ENCODE results near the gene TOMM7. TPM values are rescaled to one million over a fixed set of nuclear protein-coding genes. Genes with fewer than 3 reads are reported as not detected.
"Not testable (repeated sequence)": the region's sequence is repeated elsewhere in the genome, so short reads cannot be mapped to it uniquely, and the experiment has no call there.

The TOMM7 gene
- total RNA-seq, 4 donors from 2014 or later = 139 to 212 (median 163) TPM

DNA sequence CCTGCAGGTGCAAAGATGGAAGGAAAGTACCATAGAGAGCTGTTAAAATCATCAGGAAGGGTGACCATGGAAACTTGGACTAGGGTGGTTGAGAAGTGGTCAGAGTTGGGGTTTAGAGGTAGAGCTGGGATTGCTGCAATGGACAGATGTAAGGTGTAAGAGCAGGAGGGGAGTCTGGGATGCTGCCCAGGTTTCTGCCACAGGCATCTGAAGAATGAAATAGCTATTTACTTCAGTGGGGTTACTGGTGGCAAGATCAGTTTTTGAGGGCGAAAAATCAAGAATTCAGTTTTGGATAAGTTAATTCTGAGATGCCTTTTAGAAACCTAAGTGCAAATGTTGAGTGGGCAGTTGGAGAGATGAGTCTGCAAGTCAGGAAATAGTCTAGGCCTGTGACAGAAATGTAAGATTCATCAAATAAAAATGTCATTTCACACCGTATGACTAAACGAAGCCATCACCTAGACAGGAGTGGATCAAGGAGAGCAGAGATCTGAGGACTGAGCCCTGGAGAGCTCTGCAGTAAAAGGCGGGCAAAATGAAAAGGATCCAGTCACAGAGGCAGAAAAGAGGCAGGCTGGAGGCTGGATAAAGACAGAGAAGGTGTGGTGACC is 22.7 kb upstream of the TOMM7 start:
- ATAC-seq (ENCODE audit: low FRiP score) (no peak), DNase-seq (ENCODE audit: low spot score) (no peak)
- TF ChIP-seq, protein P1, sequence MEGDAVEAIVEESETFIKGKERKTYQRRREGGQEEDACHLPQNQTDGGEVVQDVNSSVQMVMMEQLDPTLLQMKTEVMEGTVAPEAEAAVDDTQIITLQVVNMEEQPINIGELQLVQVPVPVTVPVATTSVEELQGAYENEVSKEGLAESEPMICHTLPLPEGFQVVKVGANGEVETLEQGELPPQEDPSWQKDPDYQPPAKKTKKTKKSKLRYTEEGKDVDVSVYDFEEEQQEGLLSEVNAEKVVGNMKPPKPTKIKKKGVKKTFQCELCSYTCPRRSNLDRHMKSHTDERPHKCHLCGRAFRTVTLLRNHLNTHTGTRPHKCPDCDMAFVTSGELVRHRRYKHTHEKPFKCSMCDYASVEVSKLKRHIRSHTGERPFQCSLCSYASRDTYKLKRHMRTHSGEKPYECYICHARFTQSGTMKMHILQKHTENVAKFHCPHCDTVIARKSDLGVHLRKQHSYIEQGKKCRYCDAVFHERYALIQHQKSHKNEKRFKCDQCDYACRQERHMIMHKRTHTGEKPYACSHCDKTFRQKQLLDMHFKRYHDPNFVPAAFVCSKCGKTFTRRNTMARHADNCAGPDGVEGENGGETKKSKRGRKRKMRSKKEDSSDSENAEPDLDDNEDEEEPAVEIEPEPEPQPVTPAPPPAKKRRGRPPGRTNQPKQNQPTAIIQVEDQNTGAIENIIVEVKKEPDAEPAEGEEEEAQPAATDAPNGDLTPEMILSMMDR (IDR thresholded peaks at IDR 0.05) = no peak

DNA sequence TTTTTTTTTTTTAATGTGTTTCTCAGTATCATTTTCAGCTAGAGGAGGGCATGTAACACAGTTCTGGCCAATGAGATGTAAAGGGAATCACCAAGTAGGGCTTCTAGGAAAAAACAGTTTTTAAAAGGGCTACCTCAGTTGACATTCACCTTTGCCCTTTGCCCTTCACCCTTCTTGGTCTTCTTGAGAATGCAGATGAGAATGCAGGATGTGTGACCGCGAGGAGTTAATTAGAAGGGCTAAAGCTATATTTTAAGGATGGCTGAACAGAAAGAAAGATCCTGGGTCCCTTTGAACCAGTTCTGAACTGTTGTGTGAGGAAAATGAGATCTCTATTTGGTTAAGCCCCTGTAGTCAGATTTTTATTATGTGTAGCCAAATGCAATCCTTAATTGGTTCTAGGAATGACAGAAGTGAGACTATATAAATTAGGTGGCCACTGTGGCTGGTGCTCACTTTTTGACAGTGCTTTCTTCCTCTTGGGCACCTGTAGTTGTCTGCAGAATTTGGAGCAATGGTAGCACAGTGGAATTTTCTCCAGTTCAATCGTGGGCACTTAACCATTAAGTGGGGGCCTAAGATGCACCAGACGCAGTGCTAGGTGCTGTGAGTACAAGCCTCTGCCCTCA is 21.1 kb upstream of the TOMM7 start:
- DNase-seq (ENCODE audit: low spot score) (no peak), ATAC-seq (ENCODE audit: low FRiP score) (no peak)
- TF ChIP-seq, protein P1 (IDR thresholded peaks at IDR 0.05) = no peak

DNA sequence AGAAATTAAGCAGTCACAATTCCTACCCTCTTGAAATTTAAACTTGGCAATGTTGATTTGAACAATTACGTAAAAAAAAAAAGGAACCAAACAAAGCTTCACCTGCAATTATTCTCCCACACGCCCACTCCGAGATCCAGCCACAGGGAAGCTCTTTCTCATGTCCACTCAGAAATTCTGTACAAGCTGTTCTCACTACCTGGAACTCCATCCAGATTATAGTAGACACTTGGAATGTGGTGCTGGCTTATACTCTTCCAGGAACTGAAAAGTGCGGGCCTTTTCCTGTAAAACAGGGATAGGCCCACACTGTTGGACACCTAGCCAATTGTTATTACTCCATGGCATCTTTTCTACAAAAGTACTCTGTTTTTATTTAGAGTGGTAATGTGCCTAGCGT is 20.3 kb upstream of the TOMM7 start:
- DNase-seq (ENCODE audit: low spot score) (no peak), ATAC-seq (ENCODE audit: low FRiP score) (no peak)
- TF ChIP-seq, protein P1 (IDR thresholded peaks at IDR 0.05) = no peak

DNA sequence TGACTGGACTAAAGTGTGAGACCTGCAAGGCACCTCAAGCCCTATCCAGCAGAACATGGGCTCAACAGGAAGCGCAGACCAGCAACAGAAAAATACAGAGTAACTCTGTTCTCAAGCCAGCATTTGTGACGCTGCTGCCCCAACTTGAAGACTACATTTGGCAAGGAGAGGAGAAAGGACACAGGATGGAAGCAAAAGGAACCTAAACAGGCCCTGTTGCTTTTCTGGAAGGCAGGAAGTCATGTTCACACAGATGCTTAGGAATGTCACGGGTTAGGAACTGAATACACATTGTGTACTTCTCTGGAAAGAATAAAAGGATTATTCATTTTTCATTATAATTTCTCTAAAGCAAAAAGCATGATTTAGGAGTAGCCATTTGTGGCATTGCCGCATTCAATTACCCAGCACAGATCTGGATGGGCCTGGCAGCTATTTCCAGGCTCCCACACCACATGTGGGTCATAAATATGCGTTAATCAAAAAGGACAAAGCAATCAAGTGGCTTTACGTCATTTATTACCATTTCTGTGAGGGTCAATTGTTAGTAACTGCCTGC is 19.8 kb upstream of the TOMM7 start:
- ATAC-seq (ENCODE audit: low FRiP score) = no peak
- TF ChIP-seq, protein P1 (IDR thresholded peaks at IDR 0.05) = no peak

DNA sequence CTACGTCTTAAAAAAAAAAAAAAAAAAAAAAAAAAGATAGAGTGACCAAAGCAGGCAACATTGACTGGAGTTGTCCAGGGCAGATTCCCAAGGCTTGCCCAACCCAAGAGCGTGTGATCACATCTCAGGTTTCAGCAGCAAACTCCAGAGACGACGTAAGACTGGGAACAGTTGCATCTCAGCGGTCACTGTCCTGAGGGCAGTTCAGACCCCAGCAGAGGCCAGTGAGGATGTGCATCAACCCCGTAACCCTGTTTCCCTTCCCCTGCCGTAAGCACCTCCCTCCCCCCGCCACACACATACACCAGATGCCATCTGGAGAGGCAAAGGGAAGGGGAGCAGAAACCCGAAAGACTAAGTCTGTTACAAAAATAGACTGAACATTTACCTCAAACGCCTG is 19.3 kb upstream of the TOMM7 start:
- ATAC-seq (ENCODE audit: low FRiP score) (no peak), DNase-seq (ENCODE audit: low spot score) (no peak)
- TF ChIP-seq, protein P1 (IDR thresholded peaks at IDR 0.05) = no peak

More for the DNA sequence above, 19.8 kb upstream of the TOMM7 start:
- DNase-seq (ENCODE audit: low spot score) = no peak

DNA sequence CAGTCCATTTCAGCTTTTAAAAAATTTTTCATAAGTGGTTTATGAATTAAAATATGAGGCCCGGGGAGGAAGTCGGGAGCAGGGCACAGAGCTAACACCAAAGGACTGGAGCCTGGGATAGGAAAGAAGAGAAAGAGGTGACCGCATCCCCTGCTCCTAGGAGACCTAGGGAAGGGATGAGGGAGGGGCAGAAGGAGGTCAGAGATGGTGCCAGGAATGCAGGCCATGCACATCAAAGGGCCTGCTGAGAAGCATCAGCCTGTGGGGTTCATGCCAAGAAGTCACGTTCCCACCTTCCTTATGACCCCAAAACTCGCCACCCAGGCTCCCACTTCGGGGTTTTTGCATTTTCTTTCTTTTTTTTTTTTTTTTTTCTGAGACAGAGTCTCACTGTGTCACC is 14.7 kb upstream of the TOMM7 start:
- TF ChIP-seq, protein P1 (IDR thresholded peaks at IDR 0.05) = no peak
- ATAC-seq (ENCODE audit: low FRiP score) (no peak), DNase-seq (ENCODE audit: low spot score) (no peak)

DNA sequence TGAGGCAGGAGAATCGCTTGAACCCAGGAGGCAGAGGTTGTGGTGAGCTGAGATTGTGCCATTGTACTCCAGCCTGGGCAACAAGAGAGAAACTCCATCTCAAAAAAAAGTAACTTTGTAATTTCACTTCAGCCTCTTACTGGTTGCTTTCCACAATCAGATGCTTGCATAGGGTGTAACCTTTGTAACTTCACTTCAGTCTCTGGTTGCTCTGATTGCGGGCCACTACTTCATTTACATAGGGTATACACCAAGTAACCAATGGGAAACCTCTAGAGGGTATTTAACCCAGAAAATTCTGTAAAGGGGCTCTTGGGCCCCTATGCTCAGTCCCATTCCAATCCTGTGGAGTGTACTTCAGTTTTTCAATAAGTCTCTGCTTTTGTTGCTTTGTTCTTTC is 13.9 kb upstream of the TOMM7 start:
- ATAC-seq (ENCODE audit: low FRiP score) = not testable (repeated sequence)

More for the DNA sequence above, 13.9 kb upstream of the TOMM7 start:
- DNase-seq (ENCODE audit: low spot score) = not testable (repeated sequence)

Measured in omental fat pad (tissue), 4 donors.